Measurements from ENCODE around the gene COL27A1.

- TF ChIP-seq POLR2AphosphoS5 (IDR thresholded peaks at IDR 0.05) (peak; percentile 75 to 91 (median 83)), EP300 (IDR thresholded peaks at IDR 0.05; ENCODE audit: low read depth) (peak; percentile 85), POLR2A (IDR thresholded peaks at IDR 0.05) (no peak)
- TF ChIP-seq, protein P1, sequence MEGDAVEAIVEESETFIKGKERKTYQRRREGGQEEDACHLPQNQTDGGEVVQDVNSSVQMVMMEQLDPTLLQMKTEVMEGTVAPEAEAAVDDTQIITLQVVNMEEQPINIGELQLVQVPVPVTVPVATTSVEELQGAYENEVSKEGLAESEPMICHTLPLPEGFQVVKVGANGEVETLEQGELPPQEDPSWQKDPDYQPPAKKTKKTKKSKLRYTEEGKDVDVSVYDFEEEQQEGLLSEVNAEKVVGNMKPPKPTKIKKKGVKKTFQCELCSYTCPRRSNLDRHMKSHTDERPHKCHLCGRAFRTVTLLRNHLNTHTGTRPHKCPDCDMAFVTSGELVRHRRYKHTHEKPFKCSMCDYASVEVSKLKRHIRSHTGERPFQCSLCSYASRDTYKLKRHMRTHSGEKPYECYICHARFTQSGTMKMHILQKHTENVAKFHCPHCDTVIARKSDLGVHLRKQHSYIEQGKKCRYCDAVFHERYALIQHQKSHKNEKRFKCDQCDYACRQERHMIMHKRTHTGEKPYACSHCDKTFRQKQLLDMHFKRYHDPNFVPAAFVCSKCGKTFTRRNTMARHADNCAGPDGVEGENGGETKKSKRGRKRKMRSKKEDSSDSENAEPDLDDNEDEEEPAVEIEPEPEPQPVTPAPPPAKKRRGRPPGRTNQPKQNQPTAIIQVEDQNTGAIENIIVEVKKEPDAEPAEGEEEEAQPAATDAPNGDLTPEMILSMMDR (IDR thresholded peaks at IDR 0.05), result no peak
Observed at GRCh38 chr9:114343471-114344187, 188.3 kb downstream of the COL27A1 start.

All from transverse colon (tissue), 4 donors.